ENCODE data around the gene ZSWIM2. TPM values are rescaled to one million over a fixed set of nuclear protein-coding genes. Genes with fewer than 3 reads are reported as not detected.

ZSWIM2 gene
- total RNA-seq, 1 experiment from 2014 or later, result not detected

GRCh38 chr2:186841940-186842339, 7.0 kb downstream of the ZSWIM2 start:
- Histone ChIP-seq H3F3A (ENCODE audit: insufficient read depth, low read depth) (no peaks in the 10 kb centered on the region), H4K20me1 (ENCODE audit: insufficient read depth) (no peaks in the 10 kb centered on the region), H3K27ac (no peak overlapping the region), H3K9me3 (ENCODE audit: insufficient read depth, low read depth) (no peaks in the 10 kb centered on the region), H3K9me2 (ENCODE audit: insufficient read depth) (no peaks in the 10 kb centered on the region), H3K4me2 (no peak overlapping the region), H2AFZ (no peak overlapping the region), H3K27me3 (ENCODE audit: insufficient read depth, low read depth) (no peaks in the 10 kb centered on the region), H3K36me3 (ENCODE audit: low read depth) (no peaks in the 10 kb centered on the region), H3K4me3 (no peak overlapping the region), H3K79me2 (ENCODE audit: low read depth) (no peaks in the 10 kb centered on the region), H3K4me1 (replicated peaks; ENCODE audit: insufficient read depth) (no peaks in the 10 kb centered on the region)
- ChIA-PET CTCF (no interaction called here), POLR2A (ENCODE audit: unreplicated experiment) (interaction anchor here (0.7 kb wide), 1 partner anchor 160 kb away, joined by 5 read pairs; no protein-coding TSS in a partner anchor)
- DNase-seq, result no peak
- no peak for TF ChIP-seq EZH2 (IDR thresholded peaks at IDR 0.05; ENCODE audit: low read depth)
- TF ChIP-seq CTCF (conservative IDR thresholded peaks at IDR 0.05), result no peak
- intact Hi-C loops (cut with micrococcal nuclease; ENCODE audit: unreplicated experiment), result loop anchor here (10.0 kb wide), 1 partner anchor 147 kb away; the partner anchor contains the start of gene FAM171B
- BruUV-seq (replicated peaks), result no TSS peak

- POLR2A ChIA-PET (ENCODE audit: unreplicated experiment), result no interaction called here
- no TSS peak for BruUV-seq (replicated peaks)
These were observed 13.3 kb downstream of the ZSWIM2 start for GRCh38 chr2:186835628-186836027.

GRCh38 chr2:186827862-186828492, 21.0 kb downstream of the ZSWIM2 start:
- Histone ChIP-seq H3F3A (ENCODE audit: insufficient read depth, low read depth) (no peaks in the 10 kb centered on the region), H3K4me1 (replicated peaks; ENCODE audit: insufficient read depth) (no peaks in the 10 kb centered on the region), H3K27me3 (ENCODE audit: insufficient read depth, low read depth) (no peaks in the 10 kb centered on the region), H3K79me2 (ENCODE audit: low read depth) (no peaks in the 10 kb centered on the region), H2AFZ (no peak overlapping the region), H3K9me2 (ENCODE audit: insufficient read depth) (no peaks in the 10 kb centered on the region), H3K4me3 (no peak overlapping the region), H3K9me3 (ENCODE audit: insufficient read depth, low read depth) (no peaks in the 10 kb centered on the region), H3K27ac (no peak overlapping the region), H3K36me3 (ENCODE audit: low read depth) (no peaks in the 10 kb centered on the region), H3K4me2 (no peak overlapping the region), H4K20me1 (ENCODE audit: insufficient read depth) (no peaks in the 10 kb centered on the region)
- POLR2A ChIA-PET (ENCODE audit: unreplicated experiment), result no interaction called here
- no TSS peak for BruUV-seq (replicated peaks)
- intact Hi-C loops (cut with micrococcal nuclease; ENCODE audit: unreplicated experiment), result no loop called here
- CTCF ChIA-PET, result no interaction called here
- no peak for TF ChIP-seq EZH2 (IDR thresholded peaks at IDR 0.05; ENCODE audit: low read depth)
- TF ChIP-seq CTCF (conservative IDR thresholded peaks at IDR 0.05), result no peak
- no peak for DNase-seq

More at GRCh38 chr2:186835628-186836027, 13.3 kb downstream of the ZSWIM2 start:
- DNase-seq, result no peak
- CTCF ChIA-PET, result no interaction called here
- Histone ChIP-seq H3K9me2 (ENCODE audit: insufficient read depth) (no peaks in the 10 kb centered on the region), H3K79me2 (ENCODE audit: low read depth) (no peaks in the 10 kb centered on the region), H3K36me3 (ENCODE audit: low read depth) (no peaks in the 10 kb centered on the region), H2AFZ (no peak overlapping the region), H3K27ac (no peak overlapping the region), H3K4me3 (no peak overlapping the region), H3K9me3 (ENCODE audit: insufficient read depth, low read depth) (no peaks in the 10 kb centered on the region), H4K20me1 (ENCODE audit: insufficient read depth) (no peaks in the 10 kb centered on the region), H3K4me1 (replicated peaks; ENCODE audit: insufficient read depth) (no peaks in the 10 kb centered on the region), H3K27me3 (ENCODE audit: insufficient read depth, low read depth) (no peaks in the 10 kb centered on the region), H3F3A (ENCODE audit: insufficient read depth, low read depth) (no peaks in the 10 kb centered on the region), H3K4me2 (no peak overlapping the region)
- intact Hi-C loops (cut with micrococcal nuclease; ENCODE audit: unreplicated experiment), result no loop called here
- no peak for TF ChIP-seq EZH2 (IDR thresholded peaks at IDR 0.05; ENCODE audit: low read depth)
- no peak for TF ChIP-seq CTCF (conservative IDR thresholded peaks at IDR 0.05)

All from PC-9 (cell line).